ENCODE measurements around the gene GCC1.

GCC1 gene

GRCh38 chr7:127591591-127591990 is 6.2 kb upstream of the GCC1 start:
- Histone ChIP-seq H3K9me3 (ENCODE audit: insufficient read depth, low read depth, low read length) (no peaks in the 10 kb centered on the region), H2AFZ (ENCODE audit: low read length) (no peak overlapping the region), H3K79me2 (ENCODE audit: insufficient read depth, low read length) (peaks cover 18% of the 10 kb centered on the region), H3F3A (ENCODE audit: low read depth) (0 out of 2 replicates have a peak, but pooled peaks cover 2% of the 10 kb centered on the region), H3K36me3 (ENCODE audit: insufficient read depth, low read length) (peaks cover 7% of the 10 kb centered on the region; the same call in 1 of the 2 replicates), H3K4me2 (ENCODE audit: low read depth, low read length, poor library complexity, severe bottlenecking) (no peak overlapping the region), H3K9me2 (replicated peaks; ENCODE audit: low read depth, low read length) (no peaks in the 10 kb centered on the region), H4K20me1 (ENCODE audit: insufficient read depth, low read length, poor library complexity, severe bottlenecking) (peaks cover 12% of the 10 kb centered on the region), H3K27me3 (ENCODE audit: insufficient read depth, low read length, poor library complexity, severe bottlenecking) (no peaks in the 10 kb centered on the region), H3K4me3 (ENCODE audit: low read length, poor library complexity, severe bottlenecking) (no peak overlapping the region), H3K9ac (ENCODE audit: low read depth, low read length, poor library complexity, severe bottlenecking) (no peak overlapping the region), H3K4me1 (ENCODE audit: insufficient read depth, low read length, poor library complexity, severe bottlenecking) (peaks cover 11% of the 10 kb centered on the region)
- TF ChIP-seq EZH2phosphoT487 (IDR thresholded peaks at IDR 0.05; ENCODE audit: borderline replicate concordance) (no peak), CTCF (conservative IDR thresholded peaks at IDR 0.05; ENCODE audit: low read length) (no peak)

DNA sequence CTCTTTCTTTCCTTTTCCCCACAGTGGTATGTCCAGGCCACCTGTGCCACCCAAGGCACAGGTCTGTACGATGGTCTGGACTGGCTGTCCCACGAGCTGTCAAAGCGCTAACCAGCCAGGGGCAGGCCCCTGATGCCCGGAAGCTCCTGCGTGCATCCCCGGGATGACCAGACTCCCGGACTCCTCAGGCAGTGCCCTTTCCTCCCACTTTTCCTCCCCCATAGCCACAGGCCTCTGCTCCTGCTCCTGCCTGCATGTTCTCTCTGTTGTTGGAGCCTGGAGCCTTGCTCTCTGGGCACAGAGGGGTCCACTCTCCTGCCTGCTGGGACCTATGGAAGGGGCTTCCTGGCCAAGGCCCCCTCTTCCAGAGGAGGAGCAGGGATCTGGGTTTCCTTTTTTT is 5.8 kb upstream of the GCC1 start:
- Histone ChIP-seq H3K27me3 (ENCODE audit: insufficient read depth, low read length, poor library complexity, severe bottlenecking) (no peaks in the 10 kb centered on the region), H3K9ac (ENCODE audit: low read depth, low read length, poor library complexity, severe bottlenecking) (no peak overlapping the region), H3K9me3 (ENCODE audit: insufficient read depth, low read depth, low read length) (no peaks in the 10 kb centered on the region), H2AFZ (ENCODE audit: low read length) (no peak overlapping the region), H3K4me3 (ENCODE audit: low read length, poor library complexity, severe bottlenecking) (no peak overlapping the region), H3K79me2 (ENCODE audit: insufficient read depth, low read length) (peaks cover 18% of the 10 kb centered on the region), H3F3A (ENCODE audit: low read depth) (0 out of 2 replicates have a peak, but pooled peaks cover 2% of the 10 kb centered on the region), H3K36me3 (ENCODE audit: insufficient read depth, low read length) (peaks cover 7% of the 10 kb centered on the region; the same call in 1 of the 2 replicates), H4K20me1 (ENCODE audit: insufficient read depth, low read length, poor library complexity, severe bottlenecking) (peaks cover 12% of the 10 kb centered on the region), H3K4me2 (ENCODE audit: low read depth, low read length, poor library complexity, severe bottlenecking) (no peak overlapping the region), H3K4me1 (ENCODE audit: insufficient read depth, low read length, poor library complexity, severe bottlenecking) (peaks cover 11% of the 10 kb centered on the region), H3K9me2 (replicated peaks; ENCODE audit: low read depth, low read length) (no peaks in the 10 kb centered on the region)
- no peak for TF ChIP-seq EZH2phosphoT487 (IDR thresholded peaks at IDR 0.05; ENCODE audit: borderline replicate concordance)
- no peak for TF ChIP-seq CTCF (conservative IDR thresholded peaks at IDR 0.05; ENCODE audit: low read length)

DNA sequence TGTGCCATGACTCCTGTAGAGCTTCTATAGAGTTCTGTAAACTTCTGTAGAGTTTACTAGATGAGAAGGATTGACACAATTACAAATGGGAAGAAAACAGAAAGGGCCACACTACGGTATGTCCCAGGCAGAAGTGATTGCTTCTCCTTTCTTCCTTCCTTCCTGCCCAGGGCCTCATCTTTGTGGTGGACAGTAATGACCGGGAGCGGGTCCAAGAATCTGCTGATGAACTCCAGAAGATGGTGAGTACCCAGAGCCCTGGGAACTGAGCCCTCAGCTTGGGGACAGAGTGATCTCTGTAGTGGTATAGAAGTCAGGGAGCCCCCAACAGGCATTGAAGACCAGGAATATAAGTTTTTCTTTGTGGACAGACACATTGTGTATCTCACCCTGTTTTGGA is 4.5 kb upstream of the GCC1 start:
- peak overlapping the region; percentile 97 for H3K4me3 ChIP-seq (ENCODE audit: low read length, poor library complexity, severe bottlenecking)
- no peaks in the 10 kb centered on the region for H3K27me3 ChIP-seq (ENCODE audit: insufficient read depth, low read length, poor library complexity, severe bottlenecking)
- H3F3A ChIP-seq (ENCODE audit: low read depth): 0 out of 2 replicates have a peak, but pooled peaks cover 2% of the 10 kb centered on the region
- no peaks in the 10 kb centered on the region for H3K9me3 ChIP-seq (ENCODE audit: insufficient read depth, low read depth, low read length)
- peaks cover 7% of the 10 kb centered on the region; the same call in 1 of the 2 replicates for H3K36me3 ChIP-seq (ENCODE audit: insufficient read depth, low read length)
- peak overlapping the region; percentile 84 for H3K4me2 ChIP-seq (ENCODE audit: low read depth, low read length, poor library complexity, severe bottlenecking)
- TF ChIP-seq CTCF (conservative IDR thresholded peaks at IDR 0.05; ENCODE audit: low read length): no peak
- TF ChIP-seq EZH2phosphoT487 (IDR thresholded peaks at IDR 0.05; ENCODE audit: borderline replicate concordance): no peak
- H3K79me2 ChIP-seq (ENCODE audit: insufficient read depth, low read length): peaks cover 22% of the 10 kb centered on the region
- H3K9ac ChIP-seq (ENCODE audit: low read depth, low read length, poor library complexity, severe bottlenecking): peak overlapping the region; percentile 87
- no peaks in the 10 kb centered on the region for H3K9me2 ChIP-seq (replicated peaks; ENCODE audit: low read depth, low read length)
- peaks cover 16% of the 10 kb centered on the region for H4K20me1 ChIP-seq (ENCODE audit: insufficient read depth, low read length, poor library complexity, severe bottlenecking)
- peaks cover 13% of the 10 kb centered on the region for H3K4me1 ChIP-seq (ENCODE audit: insufficient read depth, low read length, poor library complexity, severe bottlenecking)
- H2AFZ ChIP-seq (ENCODE audit: low read length): no peak overlapping the region
